Body of pancreas (tissue), 4 donors: ENCODE measurements around the gene AP2A2. TPM values are rescaled to one million over a fixed set of nuclear protein-coding genes. Genes with fewer than 3 reads are reported as not detected.
"Not testable (repeated sequence)": the region's sequence is repeated elsewhere in the genome, so short reads cannot be mapped to it uniquely, and the experiment has no call there.

Experiments used
- ATAC-seq: fragments of 150-250 bp; one replicate; pipeline ENCODE4 v1.9.1; 2016
- DNase-seq, 4 donors: peaks; one replicate each; pipeline ENCODE4 v3.0.0-alpha.2; 2019
- H3K27ac ChIP-seq, 4 donors: fragments of 200-600 bp; sonication (generic); 1 replicate in 3 of 4; 2 replicates in 1 of 4; pipeline versions ENCODE4 v1.5.1 to v1.6.1; 2016 to 2019; ENCODE audit warnings: mild to moderate bottlenecking in 1 of 4, mixed read lengths in 1 of 4, moderate library complexity in 1 of 4
- H3K27me3 ChIP-seq, 2 donors: fragments of 200-600 bp; sonication (generic); one replicate each; pipeline ENCODE4 v1.6.0; 2016; ENCODE audit warnings: mild to moderate bottlenecking in 1 of 2
- H3K36me3 ChIP-seq, 2 donors: fragments of 200-600 bp; sonication (generic); replicated peaks in 1 of 2; 2 replicates each; pipeline ENCODE4 v1.5.1; 2016; ENCODE audit warnings: low read depth in 2 of 2; ENCODE audit not compliant: insufficient read depth in 1 of 2
- H3K4me1 ChIP-seq: fragments of 200-600 bp; sonication (generic); one replicate; pipeline ENCODE4 v1.6.0; 2016
- H3K4me3 ChIP-seq, 2 donors: fragments of 200-600 bp; sonication (generic); 1 replicate in 1 of 2; 2 replicates in 1 of 2; pipeline ENCODE4 v1.5.1; 2016 to 2019
- H3K9me3 ChIP-seq, 3 donors: fragments of 200-600 bp; sonication (generic); 1 replicate in 2 of 3; 2 replicates in 1 of 3; pipeline ENCODE4 v1.5.1; 2016
- POLR2A ChIP-seq, 3 donors: fragments of 450-650 bp; IDR thresholded peaks; one replicate each; pipeline ENCODE4 v1.6.1; 2016; ENCODE audit warnings: antibody characterized with exemption in 3 of 3, mild to moderate bottlenecking in 2 of 3
- WGBS, 2 donors: methylation state at CpG; one replicate each; pipeline ENCODE4 v1.1.5; 2017; 5-methylcytosine and 5-hydroxymethylcytosine counted together
- intact Hi-C: fragments of 100-400 bp; cut with DNase I; formaldehyde crosslinking; loops from one replicate; pipeline ENCODE4 v1.15.1; 2023
- total RNA-seq, 2 donors: library from RNA; depleted of rRNA; stranded (reverse); fragments of >200 nt; gene quantifications; one replicate each; pipeline ENCODE4 v1.1.0, GENCODE V29; 2016
- TF ChIP-seq, protein P1 (sequence below), 7 experiments: fragments of 450-650 bp in 4 of 7; fragments of 200-600 bp in 3 of 7; sonication (generic) in 3 of 7; IDR thresholded peaks; one replicate each; pipeline ENCODE4 v1.5.1; 2016 to 2019; ENCODE audit warnings: antibody characterized with exemption in 7 of 7

The AP2A2 gene
- total RNA-seq, 2 donors from 2014 or later: 40.7 to 77.8 TPM

GRCh38 chr11:1014276-1014675, 88.6 kb downstream of the AP2A2 start:
- Histone ChIP-seq H3K4me3 (no peak overlapping the region), H3K36me3 (peaks cover 0 to 4% of the 10 kb centered on the region in 2 donors), H3K4me1 (peaks cover 39% of the 10 kb centered on the region), H3K27me3 (no peaks in the 10 kb centered on the region), H3K9me3 (no peaks in the 10 kb centered on the region), H3K27ac (no peak overlapping the region)
- ATAC-seq (no peak), DNase-seq (no peak)
- WGBS, 2 donors: 82 to 97% methylated on average over 9 to 13 of the region's 14 CpGs
- intact Hi-C loops: no loop called here
- TF ChIP-seq, protein P1, sequence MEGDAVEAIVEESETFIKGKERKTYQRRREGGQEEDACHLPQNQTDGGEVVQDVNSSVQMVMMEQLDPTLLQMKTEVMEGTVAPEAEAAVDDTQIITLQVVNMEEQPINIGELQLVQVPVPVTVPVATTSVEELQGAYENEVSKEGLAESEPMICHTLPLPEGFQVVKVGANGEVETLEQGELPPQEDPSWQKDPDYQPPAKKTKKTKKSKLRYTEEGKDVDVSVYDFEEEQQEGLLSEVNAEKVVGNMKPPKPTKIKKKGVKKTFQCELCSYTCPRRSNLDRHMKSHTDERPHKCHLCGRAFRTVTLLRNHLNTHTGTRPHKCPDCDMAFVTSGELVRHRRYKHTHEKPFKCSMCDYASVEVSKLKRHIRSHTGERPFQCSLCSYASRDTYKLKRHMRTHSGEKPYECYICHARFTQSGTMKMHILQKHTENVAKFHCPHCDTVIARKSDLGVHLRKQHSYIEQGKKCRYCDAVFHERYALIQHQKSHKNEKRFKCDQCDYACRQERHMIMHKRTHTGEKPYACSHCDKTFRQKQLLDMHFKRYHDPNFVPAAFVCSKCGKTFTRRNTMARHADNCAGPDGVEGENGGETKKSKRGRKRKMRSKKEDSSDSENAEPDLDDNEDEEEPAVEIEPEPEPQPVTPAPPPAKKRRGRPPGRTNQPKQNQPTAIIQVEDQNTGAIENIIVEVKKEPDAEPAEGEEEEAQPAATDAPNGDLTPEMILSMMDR (IDR thresholded peaks at IDR 0.05): no peak
- no peak for TF ChIP-seq POLR2A (IDR thresholded peaks at IDR 0.05)

- Histone ChIP-seq H3K9me3 (no peaks in the 10 kb centered on the region), H3K4me1 (peaks cover 37% of the 10 kb centered on the region), H3K27me3 (no peaks in the 10 kb centered on the region), H3K27ac (no peak overlapping the region), H3K36me3 (peaks cover 0 to under 1% of the 10 kb centered on the region in 2 donors), H3K4me3 (no peak overlapping the region)
- ATAC-seq (no peak), DNase-seq (no peak)
- 77 to 83% methylated on average over 6 to 7 of the region's 7 CpGs for WGBS, 2 donors
- no peak for TF ChIP-seq POLR2A (IDR thresholded peaks at IDR 0.05)
- TF ChIP-seq, protein P1 (IDR thresholded peaks at IDR 0.05): no peak
- intact Hi-C loops: no loop called here
These were observed 89.4 kb downstream of the AP2A2 start for GRCh38 chr11:1015064-1015463.

GRCh38 chr11:1015826-1016545, 90.3 kb downstream of the AP2A2 start:
- TF ChIP-seq, protein P1 (IDR thresholded peaks at IDR 0.05): no peak
- TF ChIP-seq POLR2A (IDR thresholded peaks at IDR 0.05): no peak
- peaks cover 28% of the 10 kb centered on the region for H3K4me1 ChIP-seq
- 91 to 93% methylated on average over 20 of the region's 20 CpGs for WGBS, 2 donors
- no peak overlapping the region for H3K4me3 ChIP-seq
- H3K27me3 ChIP-seq: no peaks in the 10 kb centered on the region
- DNase-seq (no peak), ATAC-seq (no peak)
- intact Hi-C loops: no loop called here
- H3K36me3 ChIP-seq: no peaks in the 10 kb centered on the region
- H3K27ac ChIP-seq: no peak overlapping the region
- no peaks in the 10 kb centered on the region for H3K9me3 ChIP-seq

DNA sequence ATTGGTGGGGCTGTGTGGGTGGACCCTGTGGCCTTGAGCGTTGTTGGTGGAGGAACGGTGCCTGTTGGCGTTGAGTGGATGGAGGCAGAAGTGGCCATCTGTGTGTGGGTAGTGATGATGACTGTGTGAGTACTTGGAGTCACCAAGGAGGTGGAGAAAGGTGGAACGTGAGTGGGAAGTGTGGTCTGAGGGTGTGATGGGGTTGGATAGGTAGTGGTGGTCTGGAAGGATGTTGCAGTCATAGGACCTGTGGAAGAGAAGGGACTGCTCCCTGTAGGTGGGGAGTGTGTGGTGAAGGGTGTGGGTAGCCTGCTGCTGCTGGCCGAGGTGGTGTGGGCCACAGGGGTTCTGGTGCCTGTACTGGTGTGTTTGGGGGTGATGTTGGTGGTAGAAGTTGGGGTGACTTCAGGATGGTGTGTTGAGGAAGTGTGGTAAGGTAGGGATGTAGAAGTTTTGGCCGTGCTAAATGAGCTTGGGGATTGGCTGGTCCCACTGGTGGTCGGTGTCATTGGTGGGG, 91.0 kb downstream of the AP2A2 start:
- ATAC-seq: peak; percentile 35
- H3K9me3 ChIP-seq, H3K27ac ChIP-seq, H3K27me3 ChIP-seq, intact Hi-C loops, H3K4me3 ChIP-seq, DNase-seq, H3K36me3 ChIP-seq: not testable (repeated sequence)
- 63 to 66% methylated on average over 7 of the region's 7 CpGs for WGBS, 2 donors
- H3K4me1 ChIP-seq: peaks cover 21% of the 10 kb centered on the region

DNA sequence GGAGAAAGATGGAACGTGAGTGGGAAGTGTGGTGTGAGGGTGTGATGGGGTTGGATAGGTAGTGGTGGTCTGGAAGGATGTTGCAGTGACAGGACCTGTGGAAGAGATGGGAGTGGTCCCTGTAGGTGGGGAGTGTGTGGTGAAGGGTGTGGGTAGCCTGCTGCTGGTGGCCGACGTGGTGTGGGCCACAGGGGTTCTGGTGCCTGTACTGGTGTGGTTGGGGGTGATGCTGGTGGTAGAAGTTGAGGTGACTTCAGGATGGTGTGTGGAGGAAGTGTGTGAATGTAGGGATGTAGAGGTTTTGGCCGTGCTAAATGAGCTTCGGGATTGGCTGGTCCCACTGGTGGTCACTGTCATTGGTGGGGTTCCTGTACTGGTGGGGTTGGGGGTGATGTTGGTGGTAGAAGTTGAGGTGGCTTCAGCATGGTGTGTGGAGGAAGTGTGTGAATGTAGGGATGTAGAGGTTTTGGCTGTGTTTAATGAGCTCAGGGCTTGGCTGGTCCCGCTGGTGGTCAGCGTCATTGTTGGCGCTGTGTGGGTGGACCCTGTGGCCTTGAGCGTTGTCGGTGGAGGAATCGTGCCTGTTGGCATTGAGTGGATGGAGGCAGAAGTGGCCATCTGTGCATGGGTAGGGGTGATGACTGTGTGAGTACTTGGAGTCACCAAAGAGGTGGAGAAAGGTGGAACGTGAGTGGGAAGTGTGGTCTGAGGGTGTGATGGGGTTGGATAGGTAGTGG, 91.8 kb downstream of the AP2A2 start:
- intact Hi-C loops: no loop called here
- H3K4me3 ChIP-seq: no peak overlapping the region
- no peaks in the 10 kb centered on the region for H3K27me3 ChIP-seq
- no peaks in the 10 kb centered on the region for H3K9me3 ChIP-seq
- DNase-seq (peak in 1 of 4 donors; percentile 38), ATAC-seq (peak; percentile 23)
- peaks cover 13% of the 10 kb centered on the region for H3K4me1 ChIP-seq
- 73 to 81% methylated on average over 12 of the region's 12 CpGs for WGBS, 2 donors
- H3K36me3 ChIP-seq: no peaks in the 10 kb centered on the region
- peak overlapping the region in 1 of 4 donors; percentile 26 for H3K27ac ChIP-seq
- TF ChIP-seq, protein P1 (IDR thresholded peaks at IDR 0.05): no peak
- no peak for TF ChIP-seq POLR2A (IDR thresholded peaks at IDR 0.05)
